HCT116 (cell line): ENCODE data around the gene HJURP.

ENCODE experiments used
- CEBPB ChIP-seq: IDR thresholded peaks from 2 replicates; pipeline ENCODE4 v1.6.1; 2012; ENCODE audit warnings: low read depth
- CTCF ChIP-seq, 3 experiments: fragments of 200-600 bp in 1 of 3; sonication (generic) in 1 of 3; IDR thresholded peaks in 2 of 3; conservative IDR thresholded peaks in 1 of 3; 2 replicates each; pipeline ENCODE4 v1.5.1; 2012 to 2017; ENCODE audit warnings: low read depth in 2 of 3, low read length in 2 of 3, antibody characterized with exemption in 1 of 3, borderline replicate concordance in 1 of 3, control low read depth in 1 of 3, mild to moderate bottlenecking in 1 of 3, mixed read lengths in 1 of 3, mixed run types in 1 of 3, moderate library complexity in 1 of 3; ENCODE audit not compliant: insufficient read depth in 1 of 3
- POLR2A ChIP-seq: IDR thresholded peaks from 2 replicates; pipeline ENCODE4 v1.7.0; 2011; ENCODE audit warnings: borderline replicate concordance; ENCODE audit not compliant: insufficient read depth, insufficient read length; ENCODE audit errors: extremely low read depth
- POLR2AphosphoS5 ChIP-seq: IDR thresholded peaks from 2 replicates; pipeline ENCODE4 v1.6.1; 2011; ENCODE audit warnings: mild to moderate bottlenecking, low read depth, low read length, moderate library complexity
- REST ChIP-seq: IDR thresholded peaks from 2 replicates; pipeline ENCODE4 v1.6.1; 2012; ENCODE audit warnings: low read depth
- SIN3A ChIP-seq: IDR thresholded peaks from 2 replicates; pipeline ENCODE4 v1.6.1; 2012; ENCODE audit warnings: low read depth
- TCF7L2 ChIP-seq: IDR thresholded peaks from 2 replicates; pipeline ENCODE4 v1.7.0; 2011; ENCODE audit warnings: borderline replicate concordance, inconsistent platforms; ENCODE audit not compliant: insufficient read depth, insufficient read length; ENCODE audit errors: extremely low read depth
- YY1 ChIP-seq: IDR thresholded peaks from 2 replicates; pipeline ENCODE4 v1.6.1; 2011; ENCODE audit warnings: low read length, low read depth, moderate library complexity, mild to moderate bottlenecking; ENCODE audit not compliant: insufficient replicate concordance; ENCODE audit errors: extremely low read depth
- ZNF274 ChIP-seq: fragments of 200-500 bp; sonication (Bioruptor generic); IDR thresholded peaks from 2 replicates; pipeline ENCODE4 v1.6.1; 2014; ENCODE audit warnings: mild to moderate bottlenecking, low read depth, low read length, inconsistent platforms

GRCh38 chr2:233823731-233824121, 30.6 kb downstream of the HJURP start:
- no peak for TF ChIP-seq CTCF (IDR thresholded peaks at IDR 0.05 in 2 of 3, conservative IDR thresholded peaks at IDR 0.05 in 1 of 3; ENCODE audit: borderline replicate concordance in 1 of 3, insufficient read depth in 1 of 3, low read depth in 2 of 3, low read length in 2 of 3)
- no peak for TF ChIP-seq POLR2AphosphoS5
- no peak for TF ChIP-seq POLR2A
- TF ChIP-seq SIN3A = no peak
- TF ChIP-seq ZNF274 = no peak
- TF ChIP-seq TCF7L2 = no peak
- no peak for TF ChIP-seq CEBPB
- TF ChIP-seq YY1 = no peak
- TF ChIP-seq REST = no peak
